D341Med (cell line): ENCODE measurements around the gene CRB3.
A peak's percentile ranks its signal among the peaks of the same experiment; 100 is the strongest.

ENCODE experiments used
- DNase-seq: peaks from one replicate; pipeline ENCODE4 v3.0.0; 2012; ENCODE audit warnings: low spot score

The CRB3 gene

DNA sequence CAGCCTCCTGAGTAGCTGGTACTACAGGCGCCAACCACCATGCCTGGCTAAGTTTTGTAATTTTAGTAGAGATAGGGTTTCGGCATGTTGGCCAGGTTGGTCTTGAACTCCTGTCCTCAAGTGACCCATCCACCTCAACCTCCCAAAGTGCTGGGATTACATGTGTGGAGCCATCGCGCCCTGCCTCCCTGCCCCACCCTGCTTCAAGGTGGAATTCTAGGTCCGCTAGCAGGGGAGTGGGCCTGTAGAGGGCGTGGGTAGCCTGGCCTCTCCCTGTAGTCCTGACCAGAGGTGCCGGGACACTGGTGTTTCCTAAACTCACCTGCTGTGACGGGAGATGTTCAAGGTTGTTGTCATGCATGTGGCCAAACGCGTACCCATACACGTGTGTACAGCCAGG is 30.9 kb upstream of the CRB3 start:
- DNase-seq: no peak

- no peak for DNase-seq
These were observed 30.4 kb upstream of the CRB3 start, which contains the start of gene SLC25A41 for GRCh38 chr19:6433663-6434062. TSS of gene SLC25A41 (minus strand) at chr19:6433763. CDS start at chr19:6433693, 70 bp downstream.

DNA sequence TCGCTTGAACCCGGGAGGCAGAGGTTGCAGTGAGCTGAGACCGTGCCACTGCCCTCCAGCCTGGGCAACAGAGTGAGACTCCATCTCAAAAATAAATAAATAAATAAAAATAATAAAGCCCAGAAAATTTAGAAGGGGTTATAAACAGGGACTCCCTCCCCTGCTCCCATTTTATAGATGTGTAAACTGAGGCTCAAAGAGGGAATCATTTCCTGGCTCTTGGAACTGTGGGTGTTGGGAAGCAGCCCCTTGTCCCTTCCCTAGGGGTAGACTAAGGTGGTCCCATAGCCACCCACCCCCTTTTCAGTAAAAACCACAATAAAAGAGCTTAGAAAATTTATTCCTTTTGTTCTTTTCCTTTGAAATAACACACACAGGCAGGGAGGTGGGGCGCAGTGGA is 24.3 kb upstream of the CRB3 start:
- no peak for DNase-seq

GRCh38 chr19:6440905-6441304 is 23.2 kb upstream of the CRB3 start:
- DNase-seq: no peak

DNA sequence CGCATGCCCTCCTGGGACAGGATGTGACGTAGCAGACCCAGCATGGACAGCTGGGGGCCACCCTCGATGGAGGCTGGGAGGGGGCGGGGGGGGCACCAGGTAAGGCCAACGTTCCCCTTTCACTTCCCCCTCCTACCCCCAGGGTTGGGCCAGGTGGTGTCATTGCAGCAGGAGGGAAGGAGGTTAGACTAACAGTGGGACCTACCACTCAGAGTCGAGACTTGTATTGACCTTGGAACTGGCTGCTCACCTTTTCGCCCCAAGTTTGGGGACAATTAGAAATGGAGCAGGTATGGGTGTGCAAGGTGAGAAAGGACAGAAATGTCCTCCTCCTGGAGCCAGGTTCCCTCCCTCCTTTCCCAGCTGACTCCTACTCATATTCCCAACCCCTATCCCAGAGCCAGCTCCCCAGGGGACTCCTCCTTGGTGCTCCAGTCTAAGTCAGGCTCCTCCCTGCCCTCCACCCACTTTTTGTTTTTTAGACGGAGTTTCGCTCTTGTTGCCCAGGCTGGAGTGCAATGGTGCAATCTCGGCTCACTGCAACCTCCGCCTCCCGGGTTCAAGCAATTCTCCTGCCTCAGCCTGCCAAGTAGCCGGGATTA is 21.9 kb upstream of the CRB3 start:
- no peak for DNase-seq

GRCh38 chr19:6443986-6444385 is 20.1 kb upstream of the CRB3 start:
- peak; percentile 31 for DNase-seq

- no peak for DNase-seq
These were observed 17.6 kb upstream of the CRB3 start for GRCh38 chr19:6446452-6446851.

DNA sequence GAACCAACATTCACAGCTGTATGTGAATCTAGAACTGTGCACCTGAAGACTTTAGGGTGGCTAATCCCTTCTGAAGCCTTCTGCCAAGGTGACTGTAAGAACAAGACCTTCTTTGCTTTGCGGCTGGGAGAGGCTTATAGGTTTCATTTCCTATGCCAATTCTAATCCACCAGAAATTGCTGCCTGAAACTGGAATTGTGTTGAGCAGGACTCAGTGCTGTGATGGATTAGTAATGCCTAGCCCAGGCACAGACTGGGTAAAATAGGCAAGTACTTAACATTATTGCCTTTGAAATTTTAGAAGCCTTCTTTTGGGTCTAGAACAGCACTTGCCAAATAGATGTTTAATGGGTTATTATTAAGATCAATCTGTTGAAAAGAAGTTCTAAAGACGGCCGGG is 16.0 kb upstream of the CRB3 start:
- peak; percentile 55 for DNase-seq

- no peak for DNase-seq
These were observed 13.9 kb upstream of the CRB3 start for GRCh38 chr19:6450166-6450565.

GRCh38 chr19:6451583-6452222 is 12.4 kb upstream of the CRB3 start:
- no peak for DNase-seq

DNA sequence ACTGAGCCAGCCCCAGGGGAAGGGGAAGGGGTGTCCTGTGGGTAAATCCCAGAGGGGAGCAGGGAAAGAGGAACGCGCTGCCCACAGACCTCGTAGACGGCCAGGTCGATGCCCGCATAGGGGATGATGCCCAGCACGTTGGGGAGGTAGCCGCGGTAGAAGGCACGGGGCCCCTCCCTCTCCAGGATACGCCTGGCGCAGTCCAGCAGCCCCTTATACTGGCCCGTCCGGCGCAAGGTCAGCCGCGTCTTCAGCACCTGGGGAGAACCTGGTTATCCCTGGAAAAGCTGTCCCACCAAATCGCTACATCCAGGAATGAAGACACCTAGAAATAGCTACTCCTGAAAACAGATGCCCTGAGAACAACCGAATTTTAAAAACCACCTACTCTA is 11.9 kb upstream of the CRB3 start:
- DNase-seq: no peak

GRCh38 chr19:6452899-6453298 is 11.2 kb upstream of the CRB3 start:
- DNase-seq: no peak

GRCh38 chr19:6453951-6454565 is 10.0 kb upstream of the CRB3 start:
- no peak for DNase-seq

- no peak for DNase-seq
These were observed 8.1 kb upstream of the CRB3 start for GRCh38 chr19:6455924-6456323.

GRCh38 chr19:6457958-6458694 is 5.9 kb upstream of the CRB3 start:
- peak; percentile 15 for DNase-seq

- DNase-seq: peak; percentile 51
These were observed 5.3 kb upstream of the CRB3 start for GRCh38 chr19:6458695-6459261.

GRCh38 chr19:6459262-6460098 is 4.6 kb upstream of the CRB3 start, which contains the start of gene SLC25A23:
TSS of gene SLC25A23 (minus strand) at chr19:6459792. CDS start at chr19:6459628, 164 bp downstream.
- peak; percentile 92 for DNase-seq

- peak; percentile 100 for DNase-seq
These were observed 3.8 kb upstream of the CRB3 start for GRCh38 chr19:6460099-6460884.

- DNase-seq: peak; percentile 9
These were observed 935 bp downstream of the CRB3 start for GRCh38 chr19:6465006-6465405.

DNA sequence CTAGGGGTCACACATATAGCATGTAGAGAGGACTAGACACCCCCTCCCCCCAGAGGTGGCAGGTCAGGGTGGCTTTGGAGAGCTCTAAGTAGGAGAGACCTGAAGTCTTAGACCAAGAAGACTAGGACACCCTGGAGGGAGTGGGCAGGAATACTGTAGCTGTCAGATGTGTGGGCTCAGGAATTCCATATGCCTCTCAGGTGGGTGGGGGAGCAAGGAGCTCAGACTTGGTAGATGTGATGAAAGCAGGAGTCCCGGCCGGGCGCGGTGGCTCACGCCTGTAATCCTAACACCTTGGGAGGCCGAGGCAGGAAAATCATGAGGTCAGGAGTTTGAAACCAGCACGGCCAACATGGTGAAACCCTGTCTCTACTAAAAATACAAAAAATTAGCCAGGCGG is 1.6 kb downstream of the CRB3 start:
- no peak for DNase-seq
